IPS-11a (cell line): ENCODE results near the gene SLC38A7.
"Not testable (repeated sequence)": the region's sequence is repeated elsewhere in the genome, so short reads cannot be mapped to it uniquely, and the experiment has no call there.

ENCODE experiments used
- H3K4me3 ChIP-seq: one replicate; pipeline ENCODE4 v1.5.1; 2013; ENCODE audit warnings: low read depth, low read length, control low read depth

SLC38A7 gene

GRCh38 chr16:58678716-58679115 is 5.9 kb downstream of the SLC38A7 start:
- no peak overlapping the region for H3K4me3 ChIP-seq

GRCh38 chr16:58678269-58678668 is 6.3 kb downstream of the SLC38A7 start:
- H3K4me3 ChIP-seq = no peak overlapping the region

- no peak overlapping the region for H3K4me3 ChIP-seq
Measured at GRCh38 chr16:58670946-58671583, 13.5 kb downstream of the SLC38A7 start.

GRCh38 chr16:58670177-58670576 is 14.4 kb downstream of the SLC38A7 start:
- H3K4me3 ChIP-seq = no peak overlapping the region

GRCh38 chr16:58665200-58665599 is 19.4 kb downstream of the SLC38A7 start:
- no peak overlapping the region for H3K4me3 ChIP-seq

GRCh38 chr16:58661199-58661830 is 23.3 kb downstream of the SLC38A7 start:
- no peak overlapping the region for H3K4me3 ChIP-seq

GRCh38 chr16:58659911-58660310 is 24.7 kb downstream of the SLC38A7 start:
- H3K4me3 ChIP-seq = not testable (repeated sequence)

GRCh38 chr16:58658796-58659211 is 25.8 kb downstream of the SLC38A7 start:
- H3K4me3 ChIP-seq = no peak overlapping the region

GRCh38 chr16:58656899-58657298 is 27.7 kb downstream of the SLC38A7 start:
- no peak overlapping the region for H3K4me3 ChIP-seq

GRCh38 chr16:58655215-58655596 is 29.4 kb downstream of the SLC38A7 start:
- no peak overlapping the region for H3K4me3 ChIP-seq

- no peak overlapping the region for H3K4me3 ChIP-seq
Measured at GRCh38 chr16:58654560-58655214, 29.9 kb downstream of the SLC38A7 start.

GRCh38 chr16:58652741-58653140 is 31.8 kb downstream of the SLC38A7 start:
- no peak overlapping the region for H3K4me3 ChIP-seq

GRCh38 chr16:58651965-58652348 is 32.6 kb downstream of the SLC38A7 start:
- H3K4me3 ChIP-seq = no peak overlapping the region

- no peak overlapping the region for H3K4me3 ChIP-seq
Measured at GRCh38 chr16:58649707-58650106, 34.9 kb downstream of the SLC38A7 start.

GRCh38 chr16:58647107-58647506 is 37.5 kb downstream of the SLC38A7 start:
- no peak overlapping the region for H3K4me3 ChIP-seq

GRCh38 chr16:58644765-58645487 is 39.6 kb downstream of the SLC38A7 start:
- H3K4me3 ChIP-seq = no peak overlapping the region

- no peak overlapping the region for H3K4me3 ChIP-seq
Measured at GRCh38 chr16:58644108-58644507, 40.5 kb downstream of the SLC38A7 start.

GRCh38 chr16:58640949-58641348 is 43.6 kb downstream of the SLC38A7 start:
- H3K4me3 ChIP-seq = no peak overlapping the region

GRCh38 chr16:58639836-58640235 is 44.7 kb downstream of the SLC38A7 start:
- no peak overlapping the region for H3K4me3 ChIP-seq

- no peak overlapping the region for H3K4me3 ChIP-seq
Measured at GRCh38 chr16:58639230-58639629, 45.3 kb downstream of the SLC38A7 start.

- H3K4me3 ChIP-seq = no peak overlapping the region
Measured at GRCh38 chr16:58638148-58639036, 46.2 kb downstream of the SLC38A7 start.
